Central memory CD4-positive, alpha-beta T cell (primary cell): ENCODE results near the gene CEP170.
A peak's percentile ranks its signal among the peaks of the same experiment; 100 is the strongest.

ENCODE experiments used
- DNase-seq: peaks from one replicate; pipeline ENCODE4 v3.0.0; 2022
- total RNA-seq, 3 experiments: gene quantifications; one replicate each; lab custom pipeline; 2026; lab: John Stamatoyannopoulos, UW

CEP170 gene
- 33.2 to 56.4 (median 47.3) reads per million in 3 experiments for total RNA-seq

GRCh38 chr1:243254927-243255790 lies at the start of gene CEP170:
CEP170 (minus strand) TSS chr1:243255281; CDS start chr1:243225280, 30,001 bp downstream.
- DNase-seq: peak; percentile 93

- no peak for DNase-seq
Measured at GRCh38 chr1:243301059-243301458, 46.0 kb upstream of the CEP170 start.

DNA sequence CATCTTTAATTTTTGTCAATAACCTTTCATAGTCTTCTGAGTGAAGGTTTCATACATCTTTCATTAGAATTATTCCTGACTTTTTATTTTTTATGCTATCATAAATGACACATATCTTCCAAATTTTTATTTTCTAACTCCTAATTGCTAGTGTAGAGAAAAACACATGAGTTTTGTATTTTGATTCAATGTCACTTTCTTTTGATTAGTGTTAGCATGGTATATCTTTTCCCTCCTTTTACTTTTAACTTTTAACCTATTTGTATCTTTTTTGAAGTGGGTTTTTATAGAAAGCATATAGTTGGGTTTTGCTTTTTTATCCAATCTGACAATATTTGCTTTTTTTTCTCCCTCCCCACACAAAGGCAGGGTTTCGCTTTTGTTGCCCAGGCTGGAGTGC lies 44.0 kb upstream of the CEP170 start:
- DNase-seq: no peak

DNA sequence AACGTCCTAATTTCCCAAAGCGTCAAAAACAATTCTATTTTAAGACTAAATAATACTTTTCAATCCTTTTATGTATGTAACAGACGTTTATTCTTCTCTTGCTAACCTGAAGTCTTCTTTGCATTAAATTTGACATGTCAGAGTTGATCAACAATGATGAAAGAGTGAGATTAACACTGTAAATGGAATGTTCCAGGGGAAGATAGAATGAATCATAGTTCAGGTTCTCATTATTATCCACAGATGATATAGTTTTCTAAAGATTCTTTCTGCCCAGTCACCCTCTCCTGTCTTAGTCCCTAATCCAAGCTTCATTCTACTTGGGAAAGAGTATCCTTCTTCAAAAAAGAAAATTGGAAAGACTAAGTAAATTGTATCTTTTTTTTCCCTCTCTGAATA lies 39.6 kb upstream of the CEP170 start:
- DNase-seq: no peak

DNA sequence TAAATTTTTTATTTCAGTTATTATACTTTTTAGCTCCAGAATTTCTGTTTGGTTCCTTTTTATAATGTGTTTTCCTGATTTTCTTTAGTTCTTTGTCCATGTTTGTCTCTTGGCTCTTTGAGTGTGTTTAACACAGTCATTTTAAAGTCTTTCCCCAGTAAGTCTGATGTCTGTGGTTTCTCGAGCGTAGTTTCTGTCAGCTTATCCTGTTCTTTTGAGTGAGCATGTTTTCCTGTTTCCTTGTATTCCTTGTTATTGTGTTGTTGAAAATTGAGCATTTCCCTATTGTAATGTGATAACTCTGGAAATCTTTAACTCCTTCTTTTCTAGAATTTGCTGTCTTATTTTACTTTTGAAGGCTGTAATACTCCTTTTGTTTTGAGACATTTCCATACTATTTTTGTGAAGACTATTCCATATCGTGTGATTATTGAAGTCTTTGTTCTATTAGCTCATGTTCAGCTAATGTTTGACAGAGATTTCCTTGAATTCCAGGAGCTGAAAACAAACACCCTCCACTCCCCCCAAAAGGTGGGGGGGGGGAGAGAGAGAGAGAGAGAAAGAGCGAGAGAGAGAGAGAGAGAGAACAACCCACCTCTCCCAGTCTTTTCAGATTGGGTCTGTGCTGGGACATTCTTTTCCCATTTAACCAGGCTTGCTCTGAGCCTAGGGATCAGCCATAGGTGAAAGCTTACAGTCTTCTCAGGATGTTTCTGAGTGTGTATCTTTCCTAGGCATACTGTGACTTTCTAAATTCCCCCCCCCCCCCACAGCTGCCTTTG lies 39.1 kb upstream of the CEP170 start:
- DNase-seq: no peak

DNA sequence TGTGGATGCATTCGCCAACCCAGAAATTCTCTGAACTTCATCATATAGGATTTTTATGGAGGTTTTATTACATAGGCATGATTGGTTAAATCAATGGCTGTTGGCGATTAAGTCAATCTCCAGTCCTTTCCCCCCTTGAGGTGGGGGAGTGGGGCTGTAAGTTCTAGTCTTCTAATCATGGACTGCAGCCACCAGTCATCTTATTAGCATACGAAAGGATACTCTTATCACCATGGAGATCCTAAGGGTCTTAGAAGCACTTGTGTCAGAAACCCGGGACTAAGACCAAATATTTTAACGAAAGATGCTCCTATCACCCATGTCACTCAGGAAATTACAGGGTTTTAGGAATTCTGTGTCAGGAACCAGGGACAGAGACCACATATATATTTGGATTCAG lies 37.0 kb upstream of the CEP170 start:
- DNase-seq: no peak

DNA sequence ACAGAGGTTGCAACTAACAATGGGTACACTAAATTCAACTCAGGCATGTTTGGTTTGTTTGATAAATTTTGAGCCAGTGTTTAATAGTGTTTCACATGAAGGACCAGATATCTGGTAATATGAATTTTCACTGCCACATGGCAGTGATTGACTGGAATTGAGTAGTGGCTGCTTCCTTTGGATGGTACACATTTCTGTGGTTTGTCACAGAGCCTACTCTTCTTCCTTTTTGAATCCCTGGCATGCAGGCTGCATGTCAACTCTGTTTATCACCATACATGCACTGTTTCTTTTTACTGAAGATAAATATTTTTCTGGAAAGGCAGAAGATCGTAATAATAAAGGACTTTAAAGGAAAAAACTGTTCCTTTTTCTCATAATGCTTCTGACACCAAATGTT lies 36.2 kb upstream of the CEP170 start:
- no peak for DNase-seq

DNA sequence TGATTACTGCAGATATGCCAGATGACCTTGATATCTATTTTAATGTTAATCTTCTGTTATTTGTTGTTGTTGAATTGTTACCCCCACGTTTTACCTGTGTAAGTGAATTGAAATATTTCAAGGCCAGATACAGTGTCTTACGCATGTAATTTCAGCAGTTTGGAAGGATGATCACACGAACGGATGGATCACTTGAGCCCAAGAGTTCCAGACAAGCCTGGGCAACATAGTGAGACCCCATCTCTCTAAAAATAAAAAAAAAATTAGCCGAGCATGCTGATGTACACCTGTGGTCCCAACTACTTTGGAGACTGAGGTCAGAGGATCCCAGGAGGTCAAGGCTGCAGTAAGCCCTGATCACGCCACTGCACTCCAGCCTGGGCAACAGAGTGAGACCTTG lies 33.0 kb upstream of the CEP170 start:
- no peak for DNase-seq

GRCh38 chr1:243287652-243288051 lies 32.6 kb upstream of the CEP170 start:
- no peak for DNase-seq

GRCh38 chr1:243287123-243287460 lies 32.0 kb upstream of the CEP170 start:
- DNase-seq: no peak

DNA sequence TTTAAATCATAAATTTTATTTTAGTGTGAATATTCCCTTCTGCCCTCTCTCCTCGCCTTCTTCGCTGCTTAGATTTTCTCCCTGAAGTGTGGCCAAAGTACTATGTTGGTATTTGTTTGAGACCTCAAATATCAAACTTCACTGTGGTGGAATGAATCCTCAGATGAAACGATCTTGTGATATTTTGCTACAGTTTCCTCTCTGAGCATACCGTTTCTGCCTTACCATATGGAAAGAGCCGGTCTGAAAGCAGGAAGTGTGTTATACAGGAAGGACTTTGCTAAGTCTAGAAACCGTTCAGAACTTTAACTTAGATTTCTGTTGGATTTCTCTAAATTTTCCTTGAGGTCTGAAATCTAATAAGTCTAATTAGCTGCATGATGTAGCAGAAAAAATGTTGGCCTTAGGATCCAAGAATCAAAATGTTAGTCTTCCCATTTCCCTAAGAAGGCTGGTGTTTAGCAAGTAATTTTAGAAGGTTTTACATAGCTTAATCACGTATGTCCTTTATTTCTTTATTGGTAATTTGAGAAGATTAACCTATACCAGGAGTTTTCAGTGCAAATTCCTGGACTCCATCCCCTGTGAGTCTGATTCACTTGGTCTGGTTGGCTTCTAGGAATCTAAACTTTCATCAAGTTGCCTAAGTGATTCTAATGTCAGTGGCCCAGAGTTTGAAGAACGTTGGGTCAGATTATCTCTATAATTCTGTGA lies 31.5 kb upstream of the CEP170 start:
- no peak for DNase-seq

DNA sequence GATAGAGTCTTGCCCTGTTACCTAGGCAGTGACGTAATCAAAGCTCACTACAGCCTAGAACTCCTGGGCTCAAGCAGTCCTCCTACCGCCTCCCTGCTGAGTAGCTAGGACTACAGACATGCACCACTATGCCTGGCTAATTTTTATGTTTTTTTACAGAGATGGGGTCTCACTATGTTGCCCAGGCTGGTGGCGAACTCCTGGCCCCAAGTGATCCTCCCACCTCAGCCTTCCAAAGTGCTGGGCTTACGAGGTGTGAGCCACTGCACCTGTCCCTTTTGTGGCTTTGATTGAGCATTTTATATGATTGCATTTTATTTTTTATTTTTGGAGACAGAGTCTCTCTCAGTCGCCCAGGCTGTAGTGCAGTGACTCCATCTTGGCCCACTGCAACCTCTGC lies 26.6 kb upstream of the CEP170 start:
- DNase-seq: no peak

DNA sequence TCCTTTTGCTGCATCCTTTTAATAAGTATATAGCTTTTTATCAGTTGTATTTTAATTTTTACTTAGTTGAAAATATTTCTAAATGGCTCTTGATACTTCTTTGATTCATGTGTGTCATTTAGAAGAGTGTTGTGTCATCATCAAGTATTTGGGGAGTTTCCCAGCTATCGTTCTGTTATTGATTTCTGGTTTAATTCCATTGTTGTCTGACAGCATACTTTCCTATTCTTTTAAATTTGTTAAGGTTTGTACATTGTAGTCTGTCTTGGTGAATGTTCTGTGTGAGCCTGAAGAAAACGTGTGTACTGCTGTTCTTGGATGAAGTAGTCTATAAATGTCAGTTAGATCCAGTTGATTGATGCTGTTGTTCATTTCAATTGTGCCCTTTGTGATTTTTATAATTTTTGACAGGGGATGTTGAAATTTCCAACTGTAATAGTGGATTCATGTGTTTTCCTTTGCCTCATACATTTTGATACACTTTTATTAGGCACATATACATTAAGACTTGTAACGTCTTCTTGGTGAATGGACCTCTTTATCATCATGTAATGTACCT lies 25.6 kb upstream of the CEP170 start:
- no peak for DNase-seq

GRCh38 chr1:243275316-243275715 lies 20.2 kb upstream of the CEP170 start:
- no peak for DNase-seq

DNA sequence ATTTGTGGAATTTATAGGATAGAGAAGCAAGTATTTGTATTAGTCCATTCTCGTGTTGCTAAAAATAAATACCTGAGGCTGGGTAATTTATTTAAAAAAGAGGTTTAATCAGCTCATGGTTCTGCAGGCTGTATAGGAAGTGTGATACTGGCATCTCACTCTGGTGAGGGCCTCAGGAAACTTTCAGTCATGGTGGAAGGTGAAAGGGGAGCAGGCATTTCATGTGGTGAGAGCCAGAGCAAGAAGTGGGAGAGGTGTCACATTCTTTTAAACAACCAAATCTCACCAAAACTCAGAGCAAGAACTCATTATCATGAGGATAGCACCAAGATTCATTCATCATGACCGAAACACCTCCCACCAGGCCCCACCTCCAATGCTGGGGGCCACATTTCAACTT lies 18.9 kb upstream of the CEP170 start:
- no peak for DNase-seq

GRCh38 chr1:243273506-243273905 lies 18.4 kb upstream of the CEP170 start:
- DNase-seq: no peak

GRCh38 chr1:243272401-243272800 lies 17.3 kb upstream of the CEP170 start:
- DNase-seq: no peak

DNA sequence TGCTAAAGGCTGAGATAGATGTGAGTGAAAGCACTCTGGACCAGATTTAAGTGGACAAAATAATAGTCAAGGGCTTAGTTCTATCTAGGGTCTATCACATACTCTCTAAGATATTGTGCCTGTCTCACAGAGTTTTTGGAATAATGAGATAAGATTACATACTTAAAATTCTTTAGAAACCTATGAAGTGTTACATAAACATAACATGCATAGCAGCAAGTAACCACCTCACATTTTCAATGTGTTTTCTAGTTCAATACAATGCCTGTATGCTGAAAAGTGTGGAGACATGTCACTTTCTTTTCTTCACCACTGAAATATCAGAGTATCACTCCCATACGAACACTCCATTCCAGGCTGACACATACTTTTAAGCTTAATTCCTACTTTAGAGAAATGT lies 16.9 kb upstream of the CEP170 start:
- DNase-seq: no peak

DNA sequence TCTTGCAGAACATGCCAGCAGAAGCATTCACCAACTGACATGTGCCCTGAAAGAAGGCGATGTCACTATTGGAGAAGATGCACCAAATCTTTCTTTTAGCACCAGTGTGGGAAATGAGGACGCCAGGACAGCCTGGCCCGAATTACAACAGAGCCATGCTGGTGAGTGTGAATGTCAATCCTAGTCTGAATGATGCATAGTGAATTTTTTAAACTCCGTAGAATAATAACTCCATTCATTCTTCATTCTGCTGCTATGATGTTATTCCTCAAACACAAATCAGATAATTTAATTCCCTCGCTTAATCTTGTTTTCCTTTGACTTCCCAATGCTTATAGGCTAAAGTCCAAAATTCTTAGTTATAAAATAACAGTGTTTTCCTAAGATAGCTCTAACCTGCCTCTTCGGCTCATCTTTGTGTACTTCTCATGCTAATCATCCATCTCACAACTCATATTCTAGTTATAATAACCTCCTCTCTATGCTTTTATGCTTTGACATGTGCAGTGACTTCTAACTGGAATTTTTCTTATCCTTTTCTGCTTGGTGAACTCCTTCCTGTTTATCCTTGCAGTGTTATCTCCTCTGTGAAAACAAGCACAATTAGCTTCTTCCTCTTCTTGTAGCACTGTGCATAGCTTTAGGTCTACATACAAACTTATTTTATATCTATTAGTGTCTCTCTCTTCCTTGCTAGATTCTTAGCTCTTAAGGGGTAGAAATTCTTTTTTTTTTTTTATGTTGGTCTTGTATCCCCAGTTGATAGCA lies 15.2 kb upstream of the CEP170 start:
- DNase-seq: no peak

DNA sequence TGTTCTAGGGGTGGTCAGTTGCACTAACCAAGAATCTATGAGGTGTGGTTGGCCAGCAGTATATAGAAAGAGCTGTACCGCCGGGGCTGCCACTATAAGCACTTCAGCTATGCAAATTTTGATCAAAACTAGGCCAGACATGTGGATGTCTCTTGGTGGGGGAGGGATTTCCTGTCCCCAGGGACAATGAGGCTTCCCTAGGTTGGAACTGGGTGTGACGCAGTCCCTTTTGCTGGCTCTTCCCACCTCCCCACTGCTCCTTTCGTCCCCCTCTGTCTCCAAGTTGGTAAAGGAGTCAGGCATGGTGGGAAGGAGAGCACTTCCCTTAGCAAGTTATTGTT lies 14.3 kb upstream of the CEP170 start:
- DNase-seq: no peak

DNA sequence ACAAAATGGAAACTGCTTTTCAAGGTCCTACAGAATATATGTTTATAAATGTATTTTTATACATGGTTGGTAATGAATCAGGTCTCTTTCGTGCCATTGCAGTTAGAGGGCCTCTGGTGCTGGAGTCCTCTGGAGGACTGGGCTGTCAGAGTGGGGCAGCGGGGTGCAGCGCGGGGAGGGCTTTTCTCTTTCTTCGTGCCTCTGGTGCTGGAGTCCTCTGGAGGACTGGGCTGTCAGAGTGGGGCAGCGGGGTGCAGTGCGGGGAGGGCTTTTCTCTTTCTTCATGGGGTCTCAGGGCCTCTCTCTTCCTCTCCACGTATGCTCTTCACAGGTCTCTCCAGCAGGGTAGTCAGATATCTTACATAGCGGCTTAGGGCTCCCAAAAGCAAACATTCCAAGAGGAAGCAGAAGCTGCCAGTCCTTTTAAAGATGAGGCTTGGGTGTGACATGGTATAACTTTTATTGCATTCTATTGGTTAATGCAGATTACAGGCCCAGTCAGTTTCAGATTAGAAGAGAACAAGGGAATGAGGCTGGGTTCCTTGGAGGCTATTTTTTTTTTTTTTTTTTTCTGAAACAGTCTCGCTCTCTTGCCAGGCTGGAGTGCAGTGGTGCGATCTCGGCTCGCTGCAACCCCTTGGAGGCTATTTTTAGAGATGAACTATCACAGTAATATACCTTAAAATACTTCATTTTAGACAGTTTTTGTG lies 13.8 kb upstream of the CEP170 start:
- no peak for DNase-seq
